Upper lobe of right lung (tissue), 1 donor: ENCODE data around the gene SIRPA. TPM values are rescaled to one million over a fixed set of nuclear protein-coding genes. Genes with fewer than 3 reads are reported as not detected.

Source experiments
- ATAC-seq: fragments of 200-7000 bp; cut with Tn5 transposase; one replicate; pipeline ENCODE4 v1.9.1; 2020; ENCODE audit warnings: mild to moderate bottlenecking, moderate library complexity
- DNase-seq: peaks from one replicate; pipeline ENCODE4 v3.0.0-alpha.2; 2020
- H3K27ac ChIP-seq: fragments of 200-600 bp; one replicate; pipeline ENCODE4 v1.8.0; 2022
- H3K27me3 ChIP-seq: fragments of 200-600 bp; one replicate; pipeline ENCODE4 v1.8.0; 2022; ENCODE audit warnings: mild to moderate bottlenecking
- H3K36me3 ChIP-seq: fragments of 200-600 bp; one replicate; pipeline ENCODE4 v1.8.0; 2022
- H3K4me1 ChIP-seq: fragments of 200-600 bp; one replicate; pipeline ENCODE4 v1.8.0; 2022
- H3K4me3 ChIP-seq: fragments of 200-600 bp; one replicate; pipeline ENCODE4 v1.8.0; 2022; ENCODE audit warnings: mild to moderate bottlenecking
- H3K9me3 ChIP-seq: fragments of 200-600 bp; one replicate; pipeline ENCODE4 v1.8.0; 2022
- CTCF ChIP-seq: fragments of 200-600 bp; IDR thresholded peaks from one replicate; pipeline ENCODE4 v1.8.0; 2022; ENCODE audit warnings: antibody characterized with exemption
- intact Hi-C: fragments of 100-400 bp; cut with DNase I; formaldehyde crosslinking; loops from one replicate; pipeline ENCODE4 v1.11.0; 2022
- total RNA-seq: library from RNA; stranded (reverse); fragmentation: NEBNext Ultra II Directional; extraction: Animal tissue kit (Norgen Biotek cat#: 25700); gene quantifications from one replicate; pipeline ENCODE4 v1.2.1, GENCODE V29; 2021
- donor health status: DM: no; HTN: yes; CAD: no; lungs with severe emphysema.

SIRPA gene
- total RNA-seq, 1 donor from 2014 or later: 93.8 TPM

- Histone ChIP-seq H3K4me3 (no peak overlapping the region), H3K9me3 (no peaks in the 10 kb centered on the region), H3K27ac (peak overlapping the region; percentile 68), H3K4me1 (peaks cover 55% of the 10 kb centered on the region), H3K36me3 (no peaks in the 10 kb centered on the region), H3K27me3 (peaks cover 12% of the 10 kb centered on the region)
- ATAC-seq (no peak), DNase-seq (no peak)
- no peak for TF ChIP-seq CTCF
- intact Hi-C loops: no loop called here
Measured at GRCh38 chr20:1944345-1945091, 49.3 kb downstream of the SIRPA start.

DNA sequence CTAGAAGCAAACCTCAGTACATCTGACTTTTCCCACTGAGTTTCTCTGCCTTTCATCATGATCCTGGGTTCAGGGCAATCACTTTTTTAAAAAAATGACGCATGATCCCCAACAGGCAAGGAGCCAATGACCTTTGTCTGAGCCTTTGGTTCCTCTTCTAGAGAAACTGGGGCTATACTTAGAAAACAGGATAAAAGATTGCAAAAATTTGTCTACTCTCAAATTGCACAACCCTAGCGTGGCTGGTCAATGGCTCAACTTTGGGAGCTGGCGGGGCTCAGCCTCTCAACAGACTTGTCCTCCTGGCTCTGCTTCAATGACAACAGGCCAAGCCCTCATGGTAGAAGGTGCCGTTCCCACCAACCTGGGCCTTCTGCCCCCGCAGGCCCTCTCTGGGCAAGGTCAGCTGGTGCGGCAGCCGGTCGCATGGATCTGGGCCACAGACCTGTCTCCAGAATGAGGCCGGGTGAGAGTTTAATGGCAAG is 50.0 kb downstream of the SIRPA start:
- DNase-seq (peak; percentile 78), ATAC-seq (peak; percentile 68)
- TF ChIP-seq CTCF: no peak
- intact Hi-C loops: no loop called here
- Histone ChIP-seq H3K36me3 (no peaks in the 10 kb centered on the region), H3K4me3 (no peak overlapping the region), H3K9me3 (no peaks in the 10 kb centered on the region), H3K4me1 (peaks cover 52% of the 10 kb centered on the region), H3K27ac (peak overlapping the region; percentile 72), H3K27me3 (peaks cover 12% of the 10 kb centered on the region)

- peaks cover 52% of the 10 kb centered on the region for H3K4me1 ChIP-seq
- intact Hi-C loops: no loop called here
- no peak overlapping the region for H3K4me3 ChIP-seq
- ATAC-seq (no peak), DNase-seq (no peak)
- H3K36me3 ChIP-seq: no peaks in the 10 kb centered on the region
- no peak for TF ChIP-seq CTCF
- H3K27me3 ChIP-seq: peaks cover 12% of the 10 kb centered on the region
- H3K9me3 ChIP-seq: no peaks in the 10 kb centered on the region
- peak overlapping the region; percentile 72 for H3K27ac ChIP-seq
Measured at GRCh38 chr20:1945660-1946059, 50.5 kb downstream of the SIRPA start.

GRCh38 chr20:1946442-1946761 is 51.2 kb downstream of the SIRPA start:
- Histone ChIP-seq H3K27me3 (peaks cover 12% of the 10 kb centered on the region), H3K9me3 (no peaks in the 10 kb centered on the region), H3K4me1 (peaks cover 50% of the 10 kb centered on the region), H3K27ac (peak overlapping the region; percentile 72), H3K36me3 (no peaks in the 10 kb centered on the region), H3K4me3 (no peak overlapping the region)
- ATAC-seq (no peak), DNase-seq (no peak)
- intact Hi-C loops: no loop called here
- no peak for TF ChIP-seq CTCF

DNA sequence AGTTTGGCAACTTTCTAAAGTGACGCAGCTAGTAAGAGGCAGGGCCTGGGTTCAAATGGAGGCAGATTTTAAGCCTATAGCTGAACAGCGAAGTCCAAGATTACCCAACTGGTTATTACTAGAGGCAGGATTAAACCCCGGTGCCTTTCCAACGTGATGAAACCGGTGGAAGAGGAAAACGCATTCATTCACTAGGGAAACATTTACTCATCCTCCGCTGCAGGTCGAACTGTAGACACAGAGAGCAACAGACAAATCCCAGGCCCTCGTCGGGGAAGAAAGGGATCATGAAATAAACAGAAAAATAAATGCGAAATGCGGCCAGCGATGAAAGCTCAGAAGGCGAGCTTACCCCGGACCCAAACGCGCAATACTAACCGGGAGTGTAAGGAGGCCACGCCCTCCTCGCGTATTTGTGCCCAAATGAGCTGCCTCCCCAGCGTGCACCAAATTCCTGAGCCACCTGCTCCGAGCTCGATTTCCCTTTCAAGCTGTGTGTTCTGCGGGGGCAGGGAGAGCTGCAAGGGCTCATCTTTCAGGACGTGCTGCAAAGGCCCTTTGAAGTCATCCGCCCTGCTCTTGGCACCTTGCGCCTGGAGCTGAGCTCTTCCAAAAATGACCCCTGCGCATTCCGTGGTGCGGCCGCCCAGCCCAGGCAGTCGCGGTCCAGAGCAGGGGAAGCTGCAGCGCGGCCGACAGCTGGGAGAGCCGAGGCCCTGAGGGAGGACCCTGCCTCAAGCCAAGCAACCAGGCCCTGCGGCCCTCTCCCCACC is 51.7 kb downstream of the SIRPA start:
- H3K36me3 ChIP-seq: no peaks in the 10 kb centered on the region
- H3K27ac ChIP-seq: peak overlapping the region; percentile 72
- no peak for TF ChIP-seq CTCF
- intact Hi-C loops: no loop called here
- H3K27me3 ChIP-seq: peaks cover 12% of the 10 kb centered on the region
- H3K4me1 ChIP-seq: peaks cover 44% of the 10 kb centered on the region
- ATAC-seq (peak; percentile 61), DNase-seq (no peak)
- peak overlapping the region; percentile 16 for H3K4me3 ChIP-seq
- H3K9me3 ChIP-seq: no peaks in the 10 kb centered on the region
